Transverse colon (tissue), 4 donors: ENCODE results near the gene ASB13. TPM values are rescaled to one million over a fixed set of nuclear protein-coding genes. Genes with fewer than 3 reads are reported as not detected.

ENCODE experiments used
- DNase-seq: peaks from one replicate; pipeline ENCODE4 v3.0.0-alpha.2; 2019
- H3K27ac ChIP-seq, 4 donors: fragments of 200-600 bp; sonication (generic); 2 replicates each; pipeline ENCODE4 v1.5.1; 2016 to 2018; ENCODE audit warnings: inconsistent platforms in 4 of 4
- H3K27me3 ChIP-seq: fragments of 200-600 bp; sonication (generic); 2 replicates; pipeline ENCODE4 v1.5.1; 2017; ENCODE audit warnings: inconsistent platforms
- H3K36me3 ChIP-seq, 4 donors: fragments of 200-600 bp; sonication (generic); 2 replicates each; pipeline ENCODE4 v1.5.1; 2017 to 2019; ENCODE audit warnings: inconsistent platforms in 4 of 4
- H3K4me1 ChIP-seq, 4 donors: fragments of 200-600 bp; sonication (generic); 2 replicates each; pipeline ENCODE4 v1.5.1; 2017 to 2020; ENCODE audit warnings: inconsistent platforms in 4 of 4
- H3K4me3 ChIP-seq, 4 donors: fragments of 200-600 bp; sonication (generic); 1 replicate in 1 of 4; 2 replicates in 3 of 4; pipeline versions ENCODE4 v1.5.1 to v1.6.1; 2017 to 2019; ENCODE audit warnings: inconsistent platforms in 4 of 4
- H3K9me3 ChIP-seq, 2 donors: fragments of 200-600 bp; sonication (generic); 2 replicates each; pipeline ENCODE4 v1.5.1; 2017 to 2019; ENCODE audit warnings: inconsistent platforms in 2 of 2
- EP300 ChIP-seq: sonication (generic); formaldehyde crosslinking; IDR thresholded peaks from one replicate; pipeline ENCODE4 v1.6.1; 2017; ENCODE audit warnings: antibody characterized with exemption, low read depth
- POLR2A ChIP-seq: fragments of 450-650 bp; IDR thresholded peaks from one replicate; pipeline ENCODE4 v1.6.1; 2016; ENCODE audit warnings: antibody characterized with exemption, mild to moderate bottlenecking, moderate library complexity
- POLR2AphosphoS5 ChIP-seq, 3 donors: sonication (generic); formaldehyde crosslinking; IDR thresholded peaks; one replicate each; pipeline ENCODE4 v1.6.1; 2016; ENCODE audit warnings: antibody characterized with exemption in 3 of 3
- WGBS, 2 donors: methylation state at CpG; one replicate each; pipeline ENCODE4 v1.1.5; 2018; ENCODE audit warnings: low coverage in 1 of 2; 5-methylcytosine and 5-hydroxymethylcytosine counted together
- in situ Hi-C, 4 donors: fragments of 200-750 bp; cut with MboI; loops; one replicate each; pipeline versions ENCODE4 v1.15.0 to v1.15.1; 2017; ENCODE audit warnings: low sequenced_read_pairs in 3 of 4, low pct_ligation_motif_present in 1 of 4, low pct_unique_long_range_greater_than_20kb in 1 of 4
- intact Hi-C: fragments of 100-400 bp; cut with DNase I; formaldehyde crosslinking; loops from one replicate; pipeline ENCODE4 v1.15.1; 2023; ENCODE audit warnings: low total_unique reads
- total RNA-seq, 4 donors: library from RNA; depleted of rRNA; stranded (reverse); fragments of >200 nt; gene quantifications; one replicate each; pipeline ENCODE4 v1.1.0, GENCODE V29; 2016
- TF ChIP-seq, protein P1 (sequence below), 5 experiments: fragments of 200-600 bp in 3 of 5; fragments of 450-650 bp in 2 of 5; sonication (generic) in 3 of 5; IDR thresholded peaks; 1 replicate in 2 of 5; 2 replicates in 3 of 5; pipeline ENCODE4 v1.5.1; 2016 to 2017; ENCODE audit warnings: antibody characterized with exemption in 5 of 5, inconsistent platforms in 3 of 5, mild to moderate bottlenecking in 2 of 5, moderate library complexity in 1 of 5

The ASB13 gene
- total RNA-seq, 4 donors from 2014 or later = 14.5 to 73.3 (median 61.0) TPM

DNA sequence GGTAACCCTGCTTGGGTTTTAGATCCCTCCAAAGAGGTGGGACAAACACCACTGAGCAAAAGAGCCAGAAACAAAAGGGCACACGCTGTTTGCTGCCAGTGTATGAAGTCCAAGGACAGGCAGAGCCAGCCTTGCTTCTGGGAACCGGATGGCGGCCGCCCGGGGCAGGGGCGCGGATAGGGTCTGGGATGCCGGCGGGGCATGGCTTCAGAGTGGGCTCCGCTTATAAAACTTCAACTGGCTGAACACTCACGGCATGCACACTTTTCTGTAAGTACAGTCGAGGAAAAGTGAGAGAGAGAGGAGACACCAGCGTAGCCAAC lies 62.6 kb downstream of the ASB13 start:
- no peak for DNase-seq
- in situ Hi-C loops (loop anchor here in 1 of 4 donors (25.0 kb wide), 1 partner anchor 767 kb away; the partner anchor contains the start of gene AKR1E2), intact Hi-C loops (no loop called here)
- Histone ChIP-seq H3K9me3 (no peaks in the 10 kb centered on the region), H3K4me3 (no peak overlapping the region), H3K27me3 (no peaks in the 10 kb centered on the region), H3K36me3 (no peaks in the 10 kb centered on the region), H3K4me1 (no peaks in the 10 kb centered on the region), H3K27ac (no peak overlapping the region)
- WGBS, 2 donors = 96% methylated on average over 13 of the region's 13 CpGs; no CpG with 5 or more reads in 1 of the 2 donors
- TF ChIP-seq EP300 (no peak), POLR2AphosphoS5 (IDR thresholded peaks at IDR 0.05) (no peak), POLR2A (no peak)
- TF ChIP-seq, protein P1, sequence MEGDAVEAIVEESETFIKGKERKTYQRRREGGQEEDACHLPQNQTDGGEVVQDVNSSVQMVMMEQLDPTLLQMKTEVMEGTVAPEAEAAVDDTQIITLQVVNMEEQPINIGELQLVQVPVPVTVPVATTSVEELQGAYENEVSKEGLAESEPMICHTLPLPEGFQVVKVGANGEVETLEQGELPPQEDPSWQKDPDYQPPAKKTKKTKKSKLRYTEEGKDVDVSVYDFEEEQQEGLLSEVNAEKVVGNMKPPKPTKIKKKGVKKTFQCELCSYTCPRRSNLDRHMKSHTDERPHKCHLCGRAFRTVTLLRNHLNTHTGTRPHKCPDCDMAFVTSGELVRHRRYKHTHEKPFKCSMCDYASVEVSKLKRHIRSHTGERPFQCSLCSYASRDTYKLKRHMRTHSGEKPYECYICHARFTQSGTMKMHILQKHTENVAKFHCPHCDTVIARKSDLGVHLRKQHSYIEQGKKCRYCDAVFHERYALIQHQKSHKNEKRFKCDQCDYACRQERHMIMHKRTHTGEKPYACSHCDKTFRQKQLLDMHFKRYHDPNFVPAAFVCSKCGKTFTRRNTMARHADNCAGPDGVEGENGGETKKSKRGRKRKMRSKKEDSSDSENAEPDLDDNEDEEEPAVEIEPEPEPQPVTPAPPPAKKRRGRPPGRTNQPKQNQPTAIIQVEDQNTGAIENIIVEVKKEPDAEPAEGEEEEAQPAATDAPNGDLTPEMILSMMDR (IDR thresholded peaks at IDR 0.05) = no peak

- H3K27ac ChIP-seq = no peak overlapping the region
- intact Hi-C loops (no loop called here), in situ Hi-C loops (loop anchor here in 1 of 4 donors (25.0 kb wide), 1 partner anchor 766 kb away; the partner anchor contains the start of gene AKR1E2)
- no peaks in the 10 kb centered on the region for H3K36me3 ChIP-seq
- TF ChIP-seq EP300 = no peak
- TF ChIP-seq, protein P1 (IDR thresholded peaks at IDR 0.05) = no peak
- TF ChIP-seq POLR2A = no peak
- TF ChIP-seq POLR2AphosphoS5 (IDR thresholded peaks at IDR 0.05) = no peak
- H3K4me3 ChIP-seq = no peak overlapping the region
- no peaks in the 10 kb centered on the region for H3K4me1 ChIP-seq
- 83% methylated on average over 1 to 14 of the region's 14 CpGs for WGBS, 2 donors
- DNase-seq = no peak
- no peaks in the 10 kb centered on the region for H3K9me3 ChIP-seq
- H3K27me3 ChIP-seq = no peaks in the 10 kb centered on the region
Measured at GRCh38 chr10:5603091-5603847, 63.1 kb downstream of the ASB13 start.

- Histone ChIP-seq H3K27ac (no peak overlapping the region), H3K27me3 (no peaks in the 10 kb centered on the region), H3K4me1 (no peaks in the 10 kb centered on the region), H3K4me3 (no peak overlapping the region), H3K9me3 (no peaks in the 10 kb centered on the region), H3K36me3 (no peaks in the 10 kb centered on the region)
- TF ChIP-seq, protein P1 (IDR thresholded peaks at IDR 0.05) = no peak
- TF ChIP-seq POLR2AphosphoS5 (IDR thresholded peaks at IDR 0.05) (no peak), EP300 (no peak), POLR2A (no peak)
- DNase-seq = no peak
- in situ Hi-C loops = loop anchor here in 1 of 4 donors (25.0 kb wide), 1 partner anchor 765 kb away; the partner anchor contains the start of gene AKR1E2
- intact Hi-C loops = no loop called here
- 84% methylated on average over 11 of the region's 11 CpGs; no CpG with 5 or more reads in 1 of the 2 donors for WGBS, 2 donors
Measured at GRCh38 chr10:5601826-5602495, 64.4 kb downstream of the ASB13 start.

GRCh38 chr10:5600908-5601307 lies 65.5 kb downstream of the ASB13 start:
- no peaks in the 10 kb centered on the region for H3K27me3 ChIP-seq
- H3K4me1 ChIP-seq = no peaks in the 10 kb centered on the region
- H3K27ac ChIP-seq = no peak overlapping the region
- WGBS, 2 donors = 96 to 100% methylated on average over 2 to 5 of the region's 5 CpGs
- H3K4me3 ChIP-seq = no peak overlapping the region
- in situ Hi-C loops = loop anchor here in 1 of 4 donors (25.0 kb wide), 1 partner anchor 764 kb away; the partner anchor contains the start of gene AKR1E2
- no peak for TF ChIP-seq EP300
- no peak for TF ChIP-seq POLR2AphosphoS5 (IDR thresholded peaks at IDR 0.05)
- TF ChIP-seq, protein P1 (IDR thresholded peaks at IDR 0.05) = no peak
- no peak for TF ChIP-seq POLR2A
- intact Hi-C loops = no loop called here
- H3K9me3 ChIP-seq = no peaks in the 10 kb centered on the region
- H3K36me3 ChIP-seq = no peaks in the 10 kb centered on the region
- no peak for DNase-seq
